ENCODE measurements around the gene UGCG.
"Not testable (repeated sequence)": the region's sequence is repeated elsewhere in the genome, so short reads cannot be mapped to it uniquely, and the experiment has no call there.

UGCG gene

DNA sequence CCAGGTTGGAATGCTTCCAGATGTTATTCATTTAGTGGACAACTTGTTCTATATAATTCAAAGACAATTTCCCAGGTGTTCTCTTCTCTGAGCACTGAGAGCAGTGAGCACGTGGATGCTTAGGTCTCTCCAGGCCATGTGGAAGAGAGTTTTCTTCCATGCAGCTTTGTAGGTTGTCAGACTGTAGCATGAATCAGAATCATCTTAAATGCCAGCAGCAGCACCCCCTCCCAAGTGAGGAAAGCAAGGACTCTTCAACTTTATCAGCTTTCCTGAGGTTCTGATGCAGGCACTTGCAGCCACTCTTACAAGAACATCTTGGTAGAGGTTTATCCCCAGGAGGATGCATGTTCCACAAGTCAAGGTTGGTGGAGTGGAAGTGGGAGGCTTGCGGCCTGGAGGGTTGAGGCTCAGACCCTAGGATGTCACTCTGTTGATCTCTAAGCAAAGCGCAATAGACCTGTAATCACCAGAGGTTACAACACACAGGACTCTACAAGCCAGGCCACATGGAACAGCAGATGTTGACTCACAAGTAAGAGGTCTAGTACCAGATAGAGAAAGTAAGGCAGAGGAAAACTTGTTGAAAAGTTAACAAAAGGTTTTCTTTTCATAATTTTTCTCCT is 47.7 kb downstream of the UGCG start:
- Histone ChIP-seq H3K4me1 (ENCODE audit: control insufficient read depth in 1 of 2, insufficient read depth in 1 of 2, low read depth in 1 of 2, low read length in 1 of 2) (peaks cover 17 to 20% of the 10 kb centered on the region in 2 experiments), H3K36me3 (no peaks in the 10 kb centered on the region), H3K27me3 (no peaks in the 10 kb centered on the region), H3K9me3 (no peaks in the 10 kb centered on the region), H3K27ac (peak overlapping the region; percentile 27), H3K4me3 (ENCODE audit: low read depth in 1 of 2, low read length in 1 of 2) (no peak overlapping the region)
- TF ChIP-seq, protein P1, sequence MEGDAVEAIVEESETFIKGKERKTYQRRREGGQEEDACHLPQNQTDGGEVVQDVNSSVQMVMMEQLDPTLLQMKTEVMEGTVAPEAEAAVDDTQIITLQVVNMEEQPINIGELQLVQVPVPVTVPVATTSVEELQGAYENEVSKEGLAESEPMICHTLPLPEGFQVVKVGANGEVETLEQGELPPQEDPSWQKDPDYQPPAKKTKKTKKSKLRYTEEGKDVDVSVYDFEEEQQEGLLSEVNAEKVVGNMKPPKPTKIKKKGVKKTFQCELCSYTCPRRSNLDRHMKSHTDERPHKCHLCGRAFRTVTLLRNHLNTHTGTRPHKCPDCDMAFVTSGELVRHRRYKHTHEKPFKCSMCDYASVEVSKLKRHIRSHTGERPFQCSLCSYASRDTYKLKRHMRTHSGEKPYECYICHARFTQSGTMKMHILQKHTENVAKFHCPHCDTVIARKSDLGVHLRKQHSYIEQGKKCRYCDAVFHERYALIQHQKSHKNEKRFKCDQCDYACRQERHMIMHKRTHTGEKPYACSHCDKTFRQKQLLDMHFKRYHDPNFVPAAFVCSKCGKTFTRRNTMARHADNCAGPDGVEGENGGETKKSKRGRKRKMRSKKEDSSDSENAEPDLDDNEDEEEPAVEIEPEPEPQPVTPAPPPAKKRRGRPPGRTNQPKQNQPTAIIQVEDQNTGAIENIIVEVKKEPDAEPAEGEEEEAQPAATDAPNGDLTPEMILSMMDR (IDR thresholded peaks at IDR 0.05): no peak

- peaks cover 17 to 20% of the 10 kb centered on the region in 2 experiments for H3K4me1 ChIP-seq (ENCODE audit: control insufficient read depth in 1 of 2, insufficient read depth in 1 of 2, low read depth in 1 of 2, low read length in 1 of 2)
- no peaks in the 10 kb centered on the region for H3K36me3 ChIP-seq
- H3K9me3 ChIP-seq: no peaks in the 10 kb centered on the region
- TF ChIP-seq, protein P1 (IDR thresholded peaks at IDR 0.05): no peak
- H3K4me3 ChIP-seq (ENCODE audit: low read depth in 1 of 2, low read length in 1 of 2): no peak overlapping the region
- H3K27me3 ChIP-seq: no peaks in the 10 kb centered on the region
- H3K27ac ChIP-seq: peak overlapping the region; percentile 27
Observed at GRCh38 chr9:111945216-111945615, 48.6 kb downstream of the UGCG start.

GRCh38 chr9:111948109-111948508 is 51.5 kb downstream of the UGCG start:
- H3K4me3 ChIP-seq (ENCODE audit: low read depth in 1 of 2, low read length in 1 of 2); H3K36me3 ChIP-seq; H3K27me3 ChIP-seq; H3K9me3 ChIP-seq; H3K27ac ChIP-seq: not testable (repeated sequence)
- H3K4me1 ChIP-seq (ENCODE audit: control insufficient read depth in 1 of 2, insufficient read depth in 1 of 2, low read depth in 1 of 2, low read length in 1 of 2): peaks cover 17 to 20% of the 10 kb centered on the region in 2 experiments

GRCh38 chr9:111948951-111949350 is 52.3 kb downstream of the UGCG start:
- no peak overlapping the region for H3K27ac ChIP-seq
- H3K4me1 ChIP-seq (ENCODE audit: control insufficient read depth in 1 of 2, insufficient read depth in 1 of 2, low read depth in 1 of 2, low read length in 1 of 2): peaks cover 23 to 27% of the 10 kb centered on the region in 2 experiments
- H3K36me3 ChIP-seq: no peaks in the 10 kb centered on the region
- TF ChIP-seq, protein P1 (IDR thresholded peaks at IDR 0.05): no peak
- H3K4me3 ChIP-seq (ENCODE audit: low read depth in 1 of 2, low read length in 1 of 2): no peak overlapping the region
- no peaks in the 10 kb centered on the region for H3K9me3 ChIP-seq
- H3K27me3 ChIP-seq: no peaks in the 10 kb centered on the region

GRCh38 chr9:111949919-111950318 is 53.3 kb downstream of the UGCG start:
- TF ChIP-seq, protein P1 (IDR thresholded peaks at IDR 0.05): no peak
- Histone ChIP-seq H3K4me3 (ENCODE audit: low read depth in 1 of 2, low read length in 1 of 2) (no peak overlapping the region), H3K36me3 (no peaks in the 10 kb centered on the region), H3K9me3 (no peaks in the 10 kb centered on the region), H3K27me3 (no peaks in the 10 kb centered on the region), H3K27ac (no peak overlapping the region), H3K4me1 (ENCODE audit: control insufficient read depth in 1 of 2, insufficient read depth in 1 of 2, low read depth in 1 of 2, low read length in 1 of 2) (peaks cover 17 to 18% of the 10 kb centered on the region in 2 experiments)

DNA sequence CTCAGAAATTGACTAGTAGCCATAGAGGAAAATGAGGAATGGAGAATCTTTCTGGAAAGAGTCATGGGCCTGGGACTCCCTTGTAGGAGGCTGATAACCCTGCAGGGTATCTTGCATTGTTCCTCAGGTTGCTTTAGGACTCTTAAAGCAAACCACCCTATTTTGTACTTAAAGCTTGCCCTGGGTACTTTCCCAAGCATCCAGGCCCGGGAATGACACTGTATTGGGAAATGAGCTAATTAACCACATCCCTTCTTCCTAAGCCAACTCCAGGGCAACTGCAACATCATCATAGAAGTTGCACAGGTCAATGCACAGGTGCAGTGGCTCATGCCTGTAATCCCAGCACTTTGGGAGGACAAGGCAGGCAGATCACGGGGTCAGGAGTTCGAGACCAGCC is 55.9 kb downstream of the UGCG start:
- TF ChIP-seq, protein P1 (IDR thresholded peaks at IDR 0.05): no peak
- Histone ChIP-seq H3K9me3 (no peaks in the 10 kb centered on the region), H3K4me1 (ENCODE audit: control insufficient read depth in 1 of 2, insufficient read depth in 1 of 2, low read depth in 1 of 2, low read length in 1 of 2) (peaks cover 8 to 10% of the 10 kb centered on the region in 2 experiments), H3K36me3 (no peaks in the 10 kb centered on the region), H3K27me3 (no peaks in the 10 kb centered on the region), H3K4me3 (ENCODE audit: low read depth in 1 of 2, low read length in 1 of 2) (no peak overlapping the region), H3K27ac (no peak overlapping the region)

All from neutrophil (primary cell).